Neuronal stem cell (in vitro differentiated cells): ENCODE results near the gene LRRC4.

Experiments used
- DNase-seq: peaks from one replicate; pipeline ENCODE4 v3.0.0-alpha.2; 2013; ENCODE audit warnings: low spot score
- H2AFZ ChIP-seq: one replicate; pipeline ENCODE4 v1.6.1; 2013; ENCODE audit warnings: mild to moderate bottlenecking, low read length, inconsistent platforms
- H2AK5ac ChIP-seq: 2 replicates; pipeline ENCODE4 v1.6.1; 2013; ENCODE audit warnings: low read depth, mild to moderate bottlenecking, inconsistent platforms, low read length, moderate library complexity, mixed read lengths
- H2BK120ac ChIP-seq: 2 replicates; pipeline ENCODE4 v1.6.1; 2013; ENCODE audit warnings: low read depth, mild to moderate bottlenecking, inconsistent platforms, low read length, moderate library complexity, mixed read lengths
- H2BK12ac ChIP-seq: one replicate; pipeline ENCODE4 v1.6.1; 2013; ENCODE audit warnings: low read length, inconsistent platforms
- H2BK15ac ChIP-seq: 2 replicates; pipeline ENCODE4 v1.6.1; 2013; ENCODE audit warnings: mild to moderate bottlenecking, low read length, inconsistent platforms, mixed read lengths
- H2BK5ac ChIP-seq: one replicate; pipeline ENCODE4 v1.6.1; 2013; ENCODE audit warnings: inconsistent platforms, mild to moderate bottlenecking, low read length, moderate library complexity
- H3K14ac ChIP-seq: one replicate; pipeline ENCODE4 v1.6.1; 2013; ENCODE audit warnings: low read length, inconsistent platforms
- H3K18ac ChIP-seq: 2 replicates; pipeline ENCODE4 v1.6.1; 2013; ENCODE audit warnings: low read length, inconsistent platforms
- H3K23ac ChIP-seq: 2 replicates; pipeline ENCODE4 v1.6.1; 2013; ENCODE audit warnings: low read depth, mild to moderate bottlenecking, mixed read lengths, low read length, inconsistent platforms; ENCODE audit not compliant: poor library complexity
- H3K27ac ChIP-seq: replicated peaks from 3 replicates; pipeline ENCODE4 v1.5.1; 2013; ENCODE audit warnings: low read length, inconsistent platforms
- H3K27me3 ChIP-seq, 3 experiments: 2 replicates each; pipeline ENCODE4 v1.6.1; 2013; ENCODE audit warnings: low read length in 3 of 3, mild to moderate bottlenecking in 2 of 3, inconsistent platforms in 1 of 3, low read depth in 1 of 3, mixed read lengths in 1 of 3, moderate library complexity in 1 of 3; ENCODE audit not compliant: control insufficient read depth in 3 of 3, insufficient read depth in 3 of 3
- H3K36me3 ChIP-seq, 2 donors: replicated peaks in 1 of 2; 2 replicates each; pipeline ENCODE4 v1.6.1; 2013; ENCODE audit warnings: low read length in 2 of 2; ENCODE audit not compliant: control insufficient read depth in 2 of 2, insufficient read depth in 2 of 2
- H3K4ac ChIP-seq: 2 replicates; pipeline ENCODE4 v1.6.1; 2013; ENCODE audit warnings: inconsistent platforms, mild to moderate bottlenecking, low read length, moderate library complexity
- H3K4me1 ChIP-seq, 2 donors: 1 replicate in 1 of 2; 2 replicates in 1 of 2; pipeline ENCODE4 v1.6.1; 2013; ENCODE audit warnings: low read length in 2 of 2, low read depth in 1 of 2; ENCODE audit not compliant: control insufficient read depth in 2 of 2, insufficient read depth in 1 of 2
- H3K4me2 ChIP-seq: one replicate; pipeline ENCODE4 v1.6.1; 2013; ENCODE audit warnings: mild to moderate bottlenecking, low read length, inconsistent platforms; ENCODE audit not compliant: insufficient read depth, poor library complexity, severe bottlenecking
- H3K4me3 ChIP-seq, 2 donors: 2 replicates each; pipeline ENCODE4 v1.5.1; 2013; ENCODE audit warnings: low read length in 2 of 2, mild to moderate bottlenecking in 2 of 2, inconsistent platforms in 1 of 2, moderate library complexity in 1 of 2
- H3K79me1 ChIP-seq: one replicate; pipeline ENCODE4 v1.6.1; 2013; ENCODE audit warnings: low read depth, mild to moderate bottlenecking, inconsistent platforms, low read length, moderate library complexity
- H3K9ac ChIP-seq: one replicate; pipeline ENCODE4 v1.6.1; 2013; ENCODE audit warnings: mild to moderate bottlenecking, low read depth, low read length, inconsistent platforms; ENCODE audit not compliant: poor library complexity
- H3K9me3 ChIP-seq, 2 donors: replicated peaks in 1 of 2; 2 replicates each; pipeline versions ENCODE3 to v1.6.1; 2013; ENCODE audit warnings: low read length in 2 of 2, mild to moderate bottlenecking in 2 of 2, inconsistent platforms in 1 of 2, low read depth in 1 of 2, mixed read lengths in 1 of 2, moderate library complexity in 1 of 2; ENCODE audit not compliant: control insufficient read depth in 2 of 2, insufficient read depth in 1 of 2
- H4K8ac ChIP-seq: one replicate; pipeline ENCODE4 v1.6.1; 2013; ENCODE audit warnings: low read depth, mild to moderate bottlenecking, inconsistent platforms, low read length, moderate library complexity
- H4K91ac ChIP-seq: one replicate; pipeline ENCODE4 v1.6.1; 2013; ENCODE audit warnings: low read length, low read depth, mild to moderate bottlenecking, inconsistent platforms; ENCODE audit not compliant: poor library complexity
- WGBS, 2 donors: extraction: QIAGEN DNeasy Blood & Tissue Kit; methylation state at CpG; one replicate each; pipeline ENCODE4 v1.1.7; 2013; ENCODE audit warnings: missing lambda C conversion rate in 2 of 2, mixed read lengths in 1 of 2; ENCODE audit not compliant: insufficient read length in 2 of 2, insufficient replicate concordance in 1 of 2; ENCODE audit errors: extremely low coverage in 2 of 2; 5-methylcytosine and 5-hydroxymethylcytosine counted together

The LRRC4 gene

GRCh38 chr7:127995881-127996215 is 35.4 kb downstream of the LRRC4 start:
- Histone ChIP-seq H4K8ac (no peak overlapping the region), H3K36me3 (peaks cover 3 to 45% of the 10 kb centered on the region in 2 donors)
- no CpG with 5 or more reads among the region's 3 CpGs for WGBS, 2 donors

GRCh38 chr7:127995156-127995880 is 35.9 kb downstream of the LRRC4 start:
- Histone ChIP-seq H3K9me3 (no peaks in the 10 kb centered on the region), H2BK12ac (no peak overlapping the region), H3K18ac (no peak overlapping the region), H3K14ac (no peak overlapping the region), H3K36me3 (peaks cover 3 to 47% of the 10 kb centered on the region in 2 donors), H2AK5ac (no peak overlapping the region), H3K4me1 (peaks cover 15 to 21% of the 10 kb centered on the region in 2 donors), H4K91ac (no peak overlapping the region), H2BK15ac (no peak overlapping the region), H3K27me3 (no peaks in the 10 kb centered on the region), H3K79me1 (no peaks in the 10 kb centered on the region), H3K4me2 (no peak overlapping the region), H4K8ac (no peak overlapping the region), H3K27ac (peak overlapping the region; percentile 10), H2BK5ac (no peak overlapping the region), H3K4ac (no peak overlapping the region), H2BK120ac (no peak overlapping the region), H3K23ac (no peak overlapping the region), H3K9ac (no peak overlapping the region), H2AFZ (no peak overlapping the region), H3K4me3 (no peak overlapping the region)
- DNase-seq: no peak
- no CpG with 5 or more reads among the region's 3 CpGs for WGBS, 2 donors

More at GRCh38 chr7:127995881-127996215, 35.4 kb downstream of the LRRC4 start:
- no peak overlapping the region for H2BK12ac ChIP-seq
- no peak for DNase-seq
- no peak overlapping the region for H3K14ac ChIP-seq
- H3K23ac ChIP-seq: no peak overlapping the region
- no peak overlapping the region for H3K9ac ChIP-seq
- H2BK5ac ChIP-seq: no peak overlapping the region
- H4K91ac ChIP-seq: no peak overlapping the region
- no peaks in the 10 kb centered on the region for H3K9me3 ChIP-seq
- H3K4me1 ChIP-seq: peaks cover 15 to 21% of the 10 kb centered on the region in 2 donors
- H3K4ac ChIP-seq: no peak overlapping the region
- H3K4me3 ChIP-seq: no peak overlapping the region
- no peaks in the 10 kb centered on the region for H3K79me1 ChIP-seq
- peak overlapping the region; percentile 10 for H3K27ac ChIP-seq
- no peak overlapping the region for H2BK120ac ChIP-seq
- no peak overlapping the region for H3K18ac ChIP-seq
- H3K4me2 ChIP-seq: no peak overlapping the region
- H2AFZ ChIP-seq: no peak overlapping the region
- H3K27me3 ChIP-seq: no peaks in the 10 kb centered on the region
- no peak overlapping the region for H2AK5ac ChIP-seq
- H2BK15ac ChIP-seq: no peak overlapping the region

- no peak overlapping the region for H4K8ac ChIP-seq
- peaks cover 3 to 45% of the 10 kb centered on the region in 2 donors for H3K36me3 ChIP-seq
- no peak overlapping the region for H3K4me3 ChIP-seq
Observed at GRCh38 chr7:127993987-127994386, 37.2 kb downstream of the LRRC4 start.

GRCh38 chr7:127993317-127993716 is 37.9 kb downstream of the LRRC4 start:
- no peak overlapping the region for H4K8ac ChIP-seq
- H3K4me3 ChIP-seq: no peak overlapping the region
- no peak overlapping the region for H2AK5ac ChIP-seq
- H3K4me1 ChIP-seq: peaks cover 15 to 20% of the 10 kb centered on the region in 2 donors
- H3K18ac ChIP-seq: no peak overlapping the region
- H3K27me3 ChIP-seq: no peaks in the 10 kb centered on the region
- H3K79me1 ChIP-seq: no peaks in the 10 kb centered on the region
- no peak overlapping the region for H4K91ac ChIP-seq
- no peak for DNase-seq
- no peak overlapping the region for H3K4ac ChIP-seq
- no peak overlapping the region for H3K23ac ChIP-seq
- H3K14ac ChIP-seq: peak overlapping the region; percentile 25
- no peak overlapping the region for H2AFZ ChIP-seq
- H3K4me2 ChIP-seq: no peak overlapping the region
- WGBS, 2 donors: no CpG with 5 or more reads among the region's 6 CpGs
- no peak overlapping the region for H3K27ac ChIP-seq
- H2BK120ac ChIP-seq: no peak overlapping the region
- H3K9me3 ChIP-seq: no peaks in the 10 kb centered on the region
- no peak overlapping the region for H3K9ac ChIP-seq
- H2BK12ac ChIP-seq: no peak overlapping the region
- H2BK15ac ChIP-seq: no peak overlapping the region
- peaks cover 3 to 45% of the 10 kb centered on the region in 2 donors for H3K36me3 ChIP-seq
- no peak overlapping the region for H2BK5ac ChIP-seq

More at GRCh38 chr7:127993987-127994386, 37.2 kb downstream of the LRRC4 start:
- no peak overlapping the region for H3K18ac ChIP-seq
- WGBS, 2 donors: no CpG with 5 or more reads among the region's 5 CpGs
- no peak overlapping the region for H3K27ac ChIP-seq
- no peak overlapping the region for H2BK12ac ChIP-seq
- H3K79me1 ChIP-seq: no peaks in the 10 kb centered on the region
- H2BK15ac ChIP-seq: no peak overlapping the region
- no peak overlapping the region for H2AFZ ChIP-seq
- no peaks in the 10 kb centered on the region for H3K27me3 ChIP-seq
- no peak overlapping the region for H4K91ac ChIP-seq
- no peaks in the 10 kb centered on the region for H3K9me3 ChIP-seq
- H2BK120ac ChIP-seq: no peak overlapping the region
- H2AK5ac ChIP-seq: no peak overlapping the region
- no peak overlapping the region for H3K4ac ChIP-seq
- peaks cover 15 to 21% of the 10 kb centered on the region in 2 donors for H3K4me1 ChIP-seq
- H3K14ac ChIP-seq: no peak overlapping the region
- H3K4me2 ChIP-seq: no peak overlapping the region
- no peak for DNase-seq
- H3K9ac ChIP-seq: no peak overlapping the region
- H3K23ac ChIP-seq: no peak overlapping the region
- no peak overlapping the region for H2BK5ac ChIP-seq
